NB4 (cell line): Measurements from ENCODE around the gene ARMC9.

Source experiments
- DNase-seq: peaks from one replicate; pipeline ENCODE4 v3.0.0; 2010; ENCODE audit warnings: low read depth
- H3K4me3 ChIP-seq: one replicate; pipeline ENCODE4 v1.5.1; 2011; ENCODE audit warnings: mild to moderate bottlenecking, low read depth, low read length, moderate library complexity
- MYC ChIP-seq: IDR thresholded peaks from 2 replicates; pipeline ENCODE4 v1.6.1; 2011; ENCODE audit warnings: low read depth, low read length
- POLR2A ChIP-seq: IDR thresholded peaks from 2 replicates; pipeline ENCODE4 v1.6.1; 2011; ENCODE audit warnings: mild to moderate bottlenecking; ENCODE audit not compliant: insufficient read length; ENCODE audit errors: extremely low read depth
- TF ChIP-seq, protein P1 (sequence below): IDR thresholded peaks from one replicate; pipeline ENCODE4 v1.5.1; 2012; ENCODE audit warnings: low read depth, low read length
- TF ChIP-seq, protein P2 (sequence below): IDR thresholded peaks from 2 replicates; pipeline ENCODE4 v1.6.1; 2011; ENCODE audit warnings: low read depth, low read length

ARMC9 gene

DNA sequence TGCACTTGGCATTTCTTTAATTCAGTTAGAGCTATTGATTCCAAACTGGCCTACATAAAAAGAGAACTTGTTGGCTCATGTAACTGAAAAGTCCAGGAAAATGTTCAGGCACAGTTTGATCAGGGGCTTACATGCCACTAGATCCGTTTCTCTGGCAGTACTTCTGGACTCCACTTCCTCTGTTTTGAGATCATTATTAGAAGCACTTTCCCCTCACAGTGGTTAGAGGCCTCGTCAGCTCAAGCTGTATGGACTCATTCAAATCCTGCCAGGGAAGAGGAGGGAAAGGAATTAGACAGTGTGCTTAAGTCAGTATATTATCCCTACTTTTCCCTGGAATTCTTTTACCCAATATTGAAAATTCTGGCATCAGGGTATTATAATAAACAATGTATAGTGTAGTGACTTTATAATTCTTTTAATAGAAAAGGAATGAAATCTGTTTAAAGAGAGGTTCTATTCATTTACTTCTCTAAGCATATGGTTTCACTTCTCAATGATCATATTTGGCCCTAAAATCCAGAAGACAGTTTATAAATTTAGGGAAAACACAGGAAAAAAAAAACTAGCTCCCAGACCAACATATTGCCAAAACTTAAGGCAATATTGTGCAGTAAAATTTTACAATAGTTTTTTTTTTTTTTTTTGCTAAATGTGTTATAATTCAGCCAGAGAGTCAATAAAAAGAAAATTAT is 92.0 kb downstream of the ARMC9 start:
- no peak for DNase-seq
- H3K4me3 ChIP-seq, result no peak overlapping the region
- TF ChIP-seq, protein P1, sequence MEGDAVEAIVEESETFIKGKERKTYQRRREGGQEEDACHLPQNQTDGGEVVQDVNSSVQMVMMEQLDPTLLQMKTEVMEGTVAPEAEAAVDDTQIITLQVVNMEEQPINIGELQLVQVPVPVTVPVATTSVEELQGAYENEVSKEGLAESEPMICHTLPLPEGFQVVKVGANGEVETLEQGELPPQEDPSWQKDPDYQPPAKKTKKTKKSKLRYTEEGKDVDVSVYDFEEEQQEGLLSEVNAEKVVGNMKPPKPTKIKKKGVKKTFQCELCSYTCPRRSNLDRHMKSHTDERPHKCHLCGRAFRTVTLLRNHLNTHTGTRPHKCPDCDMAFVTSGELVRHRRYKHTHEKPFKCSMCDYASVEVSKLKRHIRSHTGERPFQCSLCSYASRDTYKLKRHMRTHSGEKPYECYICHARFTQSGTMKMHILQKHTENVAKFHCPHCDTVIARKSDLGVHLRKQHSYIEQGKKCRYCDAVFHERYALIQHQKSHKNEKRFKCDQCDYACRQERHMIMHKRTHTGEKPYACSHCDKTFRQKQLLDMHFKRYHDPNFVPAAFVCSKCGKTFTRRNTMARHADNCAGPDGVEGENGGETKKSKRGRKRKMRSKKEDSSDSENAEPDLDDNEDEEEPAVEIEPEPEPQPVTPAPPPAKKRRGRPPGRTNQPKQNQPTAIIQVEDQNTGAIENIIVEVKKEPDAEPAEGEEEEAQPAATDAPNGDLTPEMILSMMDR, result no peak
- no peak for TF ChIP-seq POLR2A
- TF ChIP-seq, protein P2, sequence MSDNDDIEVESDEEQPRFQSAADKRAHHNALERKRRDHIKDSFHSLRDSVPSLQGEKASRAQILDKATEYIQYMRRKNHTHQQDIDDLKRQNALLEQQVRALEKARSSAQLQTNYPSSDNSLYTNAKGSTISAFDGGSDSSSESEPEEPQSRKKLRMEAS, result no peak
- TF ChIP-seq MYC, result no peak

DNA sequence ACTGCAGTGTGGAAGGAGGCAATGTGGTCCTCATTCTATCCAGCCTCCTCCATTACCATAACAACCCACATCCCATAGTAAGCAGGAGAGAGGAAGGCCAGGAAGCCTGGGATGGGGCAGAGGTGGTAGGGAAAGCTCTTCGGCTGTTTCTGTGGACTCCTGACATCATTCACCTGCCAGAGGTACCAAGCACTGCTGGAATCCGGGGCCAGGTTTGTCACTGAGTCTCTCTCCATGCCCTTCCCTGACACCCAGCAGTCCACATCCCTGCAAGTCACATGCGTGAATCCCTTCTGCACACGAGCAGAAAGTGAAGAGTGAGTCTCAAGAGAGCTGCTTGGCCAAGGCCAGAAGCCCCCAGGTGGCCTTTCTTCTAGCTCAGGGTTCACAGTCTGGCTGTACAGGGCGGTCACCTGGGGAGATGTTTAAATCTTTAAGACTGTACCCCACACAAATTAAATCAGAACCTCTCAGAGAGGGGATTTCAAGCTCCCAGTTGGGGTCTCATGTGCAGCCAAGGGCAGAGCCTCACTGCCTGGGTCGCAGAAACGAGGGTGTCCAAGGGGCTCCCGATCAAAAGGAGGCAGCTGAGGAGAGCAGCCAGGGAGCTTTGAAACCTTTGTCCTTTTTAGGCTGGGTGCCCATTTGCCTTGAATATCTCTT is 94.2 kb downstream of the ARMC9 start:
- TF ChIP-seq MYC, result no peak
- no peak for TF ChIP-seq POLR2A
- TF ChIP-seq, protein P2, result no peak
- TF ChIP-seq, protein P1, result no peak
- no peak for DNase-seq
- H3K4me3 ChIP-seq, result no peak overlapping the region

DNA sequence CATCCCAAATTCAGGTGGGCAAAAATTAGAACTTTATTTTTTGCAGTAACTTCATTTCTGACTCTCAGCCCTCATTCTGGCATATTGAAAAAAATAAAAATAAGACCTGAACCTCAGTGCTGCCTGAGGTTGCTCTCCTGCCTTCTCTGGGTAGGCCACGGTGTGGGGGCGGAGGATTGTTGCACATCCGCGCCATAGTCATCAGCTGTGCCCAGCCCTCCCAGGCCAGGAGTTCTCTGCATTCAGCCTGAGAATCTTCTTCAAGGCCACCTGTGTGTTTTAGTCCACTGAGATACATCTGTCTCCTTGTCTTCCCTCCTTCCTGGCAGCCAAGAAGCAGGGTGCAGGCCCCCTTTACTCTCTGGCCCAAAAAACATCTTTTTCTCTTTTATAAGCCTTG is 94.7 kb downstream of the ARMC9 start:
- H3K4me3 ChIP-seq, result no peak overlapping the region
- DNase-seq, result peak; percentile 49
- TF ChIP-seq, protein P1, result no peak
- TF ChIP-seq MYC (no peak), POLR2A (no peak)
- TF ChIP-seq, protein P2, result no peak

GRCh38 chr2:231294116-231294515 is 95.7 kb downstream of the ARMC9 start:
- DNase-seq, result no peak
- H3K4me3 ChIP-seq, result no peak overlapping the region
- TF ChIP-seq, protein P1, result no peak
- TF ChIP-seq, protein P2, result no peak
- no peak for TF ChIP-seq POLR2A
- TF ChIP-seq MYC, result no peak

GRCh38 chr2:231294571-231295362 is 96.3 kb downstream of the ARMC9 start:
- peak; percentile 80 for DNase-seq
- TF ChIP-seq, protein P2, result no peak
- TF ChIP-seq, protein P1, result no peak
- TF ChIP-seq MYC (no peak), POLR2A (no peak)
- no peak overlapping the region for H3K4me3 ChIP-seq
